HG03095 (cell line): ENCODE results near the gene ICA1.
"Not testable (repeated sequence)": the region's sequence is repeated elsewhere in the genome, so short reads cannot be mapped to it uniquely, and the experiment has no call there.

Source experiments
- ATAC-seq: cut with Tn5 transposase; IDR thresholded peaks from one replicate; pipeline ENCODE4 v1.9.1; 2021; ENCODE audit warnings: moderate library complexity; ENCODE audit not compliant: unreplicated experiment

ICA1 gene

DNA sequence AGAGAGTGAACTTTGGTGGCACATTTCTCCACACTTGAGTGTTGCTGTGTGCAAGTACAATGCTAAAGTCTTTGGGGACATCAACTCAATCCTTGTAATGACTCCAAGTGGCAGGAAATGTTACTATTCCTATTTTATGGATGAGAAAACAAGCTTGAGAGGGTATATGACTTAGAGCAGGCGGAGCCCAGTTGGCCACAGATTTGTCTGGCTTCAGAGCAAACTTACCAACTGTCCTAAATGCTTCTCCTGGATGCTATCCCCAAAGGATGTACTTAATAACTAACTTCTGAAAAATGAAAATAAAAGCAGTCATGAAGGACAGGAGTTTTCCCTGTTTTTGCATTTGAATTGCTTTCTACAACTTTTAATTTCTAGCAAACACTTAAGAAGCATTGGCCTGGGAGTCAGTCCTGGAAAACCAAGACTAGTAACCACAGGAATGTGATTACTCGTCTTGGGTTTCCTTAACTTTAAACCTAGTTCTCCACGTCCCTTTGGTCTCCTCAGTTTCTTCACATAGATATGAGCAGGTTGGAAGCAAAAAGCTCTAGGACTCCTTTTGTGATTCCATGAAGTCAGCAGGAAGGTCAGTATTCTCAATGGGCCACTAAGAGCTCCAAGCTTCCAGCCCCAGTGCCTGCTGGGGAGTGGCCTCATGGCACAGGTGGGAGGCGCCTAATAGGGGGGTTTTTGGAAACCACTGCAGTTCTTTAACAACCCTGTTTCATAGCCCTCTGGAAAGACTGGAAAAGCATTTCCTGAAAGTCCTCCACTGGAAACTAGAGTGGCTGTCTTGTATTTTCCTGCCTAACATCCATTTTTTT is 152.6 kb downstream of the ICA1 start:
- no peak for ATAC-seq

DNA sequence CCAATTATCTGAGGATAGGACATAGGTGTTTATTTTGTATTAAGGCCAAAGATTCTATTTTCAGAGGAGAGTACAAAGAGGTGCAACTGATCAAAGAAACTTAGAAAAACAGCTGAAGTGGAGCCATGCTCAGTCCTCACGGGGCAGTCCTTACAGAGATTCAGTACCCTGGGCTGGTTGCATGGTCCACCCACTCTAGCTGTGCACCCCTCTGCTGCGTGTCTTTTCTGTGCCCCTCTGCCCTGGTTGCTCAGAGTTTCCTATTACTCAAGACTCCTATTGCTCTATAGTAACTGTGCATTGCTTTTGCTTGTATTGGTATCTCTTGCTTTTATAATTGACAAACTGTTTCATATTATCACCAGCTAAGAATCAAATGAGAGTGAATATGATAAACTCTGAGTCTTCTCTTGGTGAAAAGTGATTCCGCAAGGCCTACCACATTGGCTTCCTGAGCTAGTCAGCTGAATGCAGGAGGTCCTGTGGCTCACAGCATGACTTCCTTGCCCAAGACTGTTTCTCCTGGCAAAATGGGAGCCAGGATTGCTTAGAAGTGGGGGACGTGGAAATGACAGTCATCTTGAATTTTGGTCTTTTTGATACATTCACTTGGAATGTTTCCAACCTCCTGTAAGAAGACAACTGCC is 156.4 kb downstream of the ICA1 start:
- no peak for ATAC-seq

DNA sequence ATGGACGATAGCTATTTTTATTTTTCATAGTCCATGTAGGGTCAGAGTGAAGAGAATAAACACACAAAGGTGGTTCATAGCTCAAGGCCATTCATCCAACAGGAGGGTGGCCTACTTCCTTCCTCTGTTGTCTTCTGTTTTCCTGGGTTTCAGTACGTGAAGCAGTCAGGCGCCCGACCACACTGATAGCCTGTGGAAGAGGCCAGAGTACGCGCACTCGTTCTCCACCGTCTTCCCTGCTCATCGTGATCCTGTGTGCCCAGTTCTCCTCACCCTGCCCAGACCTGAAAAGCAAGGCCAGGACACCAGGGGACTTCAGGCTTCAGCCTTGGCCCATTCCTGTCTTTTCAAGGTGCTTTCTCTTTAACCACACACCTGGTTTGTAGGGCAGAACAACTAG is 158.7 kb downstream of the ICA1 start:
- ATAC-seq: no peak

DNA sequence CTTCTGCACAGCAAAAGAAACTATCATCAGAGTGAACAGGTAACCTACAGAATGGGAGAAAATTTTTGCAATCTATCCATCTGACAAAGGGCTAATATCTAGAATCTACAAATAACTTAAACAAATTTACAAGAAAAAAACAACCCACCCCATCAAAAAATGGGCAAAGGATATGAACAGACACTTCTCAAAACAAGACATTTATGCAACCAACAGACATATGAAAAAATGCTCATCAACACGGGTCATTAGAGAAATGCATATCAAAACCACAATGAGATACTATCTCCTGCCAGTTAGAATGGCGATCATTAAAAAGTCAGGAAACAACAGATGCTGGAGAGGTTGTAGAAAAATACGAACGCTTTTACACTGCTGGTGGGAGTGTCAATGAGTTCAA is 160.7 kb downstream of the ICA1 start:
- ATAC-seq: not testable (repeated sequence)

DNA sequence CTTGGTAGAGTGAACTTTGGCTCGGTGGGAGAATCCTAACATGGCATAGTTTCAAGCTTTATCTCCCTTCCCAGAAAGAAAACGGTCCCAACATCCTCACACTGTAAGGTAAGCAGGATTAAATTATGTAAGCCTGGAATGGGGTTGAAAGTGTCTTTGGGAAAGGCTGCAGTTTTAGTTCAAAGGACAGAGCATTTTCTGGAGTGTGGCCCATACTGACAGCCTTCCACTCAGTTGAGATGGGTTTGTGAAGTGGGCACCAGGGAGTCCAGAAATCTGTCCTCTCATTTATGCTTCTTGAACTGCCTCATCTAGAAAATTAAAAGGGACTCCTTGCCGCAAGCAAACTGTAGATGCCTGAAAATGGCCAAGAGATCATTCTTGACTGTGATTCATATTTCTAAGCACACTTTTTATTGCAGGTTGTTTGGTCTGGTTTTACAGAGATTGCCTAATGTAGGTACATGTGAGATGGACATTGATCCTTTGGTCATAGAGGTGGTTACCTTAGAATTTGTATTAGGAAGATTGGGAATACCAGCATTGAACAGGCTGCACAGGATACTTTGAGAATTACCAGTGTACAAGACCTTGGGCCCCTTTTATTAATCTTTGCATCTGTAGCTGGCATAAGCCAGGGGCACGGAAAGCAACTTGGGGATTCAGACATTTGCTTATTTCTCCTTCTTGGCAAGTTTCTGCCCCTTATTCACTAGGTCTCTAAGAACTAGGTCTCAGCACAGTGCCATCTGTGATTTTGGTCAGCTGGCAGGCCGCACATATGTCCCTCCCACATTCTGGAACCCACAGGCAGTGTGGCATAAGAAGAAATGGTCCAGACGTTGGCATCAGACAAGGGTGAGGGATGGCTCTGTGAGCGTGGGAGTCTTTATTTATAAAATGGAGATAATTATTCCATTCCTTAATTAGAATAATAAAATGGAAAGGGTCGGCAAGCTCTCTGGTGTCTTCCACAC is 167.5 kb downstream of the ICA1 start:
- no peak for ATAC-seq

DNA sequence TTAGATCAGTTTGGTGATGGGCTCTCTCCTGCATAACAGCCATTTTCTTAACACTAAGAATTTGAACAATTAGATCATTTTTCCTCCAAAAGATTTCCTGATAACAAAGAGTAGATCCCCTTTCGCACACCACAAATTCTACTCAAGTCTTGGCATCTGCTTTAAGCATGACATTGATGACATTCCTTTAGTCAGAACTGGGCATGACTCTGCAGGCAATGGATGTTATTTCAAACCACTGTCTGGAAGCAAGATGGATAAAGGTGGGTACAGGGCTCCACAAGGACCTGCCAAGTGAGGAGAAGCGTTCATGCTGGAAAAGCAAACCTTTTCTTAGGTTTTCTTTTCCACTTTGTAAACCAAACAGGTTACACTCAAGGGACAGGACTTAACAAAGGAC is 169.8 kb downstream of the ICA1 start:
- no peak for ATAC-seq

DNA sequence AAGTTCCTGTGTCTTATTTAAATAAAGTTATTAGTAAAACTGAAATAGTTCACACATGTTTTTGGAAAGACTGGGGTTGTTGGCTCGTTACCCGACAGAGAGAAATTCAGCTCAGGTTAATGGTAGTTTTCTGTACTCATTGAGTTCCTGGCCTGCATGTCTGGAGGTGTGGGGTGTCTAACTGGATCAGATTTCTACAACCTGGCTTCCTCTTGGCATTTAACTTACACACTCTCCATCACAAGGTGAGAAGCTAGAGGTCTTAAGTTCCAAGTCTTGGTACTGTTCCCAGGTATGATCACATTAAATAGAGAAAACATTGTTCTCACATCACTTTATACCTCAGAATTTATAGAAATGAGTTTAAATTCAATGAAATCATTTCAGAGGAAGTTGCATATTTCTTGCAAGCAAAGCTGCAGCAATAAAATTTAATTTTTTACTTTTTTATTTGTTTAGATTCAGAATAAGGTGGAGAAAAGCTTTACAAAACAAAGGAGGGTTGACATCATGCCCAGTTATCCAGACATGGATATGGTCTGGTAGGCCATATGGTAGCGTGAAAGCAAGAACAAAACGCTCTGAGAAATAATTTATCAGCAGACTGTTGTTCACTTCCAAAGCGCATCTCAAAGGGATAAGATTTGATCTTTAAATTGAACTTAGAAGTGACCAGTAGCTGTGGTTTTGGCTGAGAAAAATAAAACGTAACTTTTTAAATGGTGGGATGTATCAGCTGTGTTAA is 172.8 kb downstream of the ICA1 start:
- ATAC-seq: no peak

DNA sequence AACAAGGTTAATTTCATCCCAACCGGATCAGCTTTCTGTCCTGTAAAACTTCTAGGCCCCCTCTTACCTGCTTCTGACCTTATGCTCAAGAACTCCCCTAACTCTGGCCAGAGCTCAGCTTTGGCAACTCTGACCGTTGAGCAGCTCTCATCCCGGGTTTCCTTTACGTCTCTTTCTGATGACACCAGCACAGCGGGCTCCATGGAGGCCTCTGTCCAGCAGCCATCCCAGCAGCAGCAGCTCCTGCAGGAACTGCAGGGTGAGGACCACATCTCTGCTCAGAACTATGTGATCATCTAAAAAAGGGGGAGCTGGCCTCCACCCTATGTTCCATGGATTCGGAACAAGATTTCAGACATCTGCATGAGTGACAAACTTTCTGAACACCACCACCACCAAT is 175.7 kb downstream of the ICA1 start:
- no peak for ATAC-seq

DNA sequence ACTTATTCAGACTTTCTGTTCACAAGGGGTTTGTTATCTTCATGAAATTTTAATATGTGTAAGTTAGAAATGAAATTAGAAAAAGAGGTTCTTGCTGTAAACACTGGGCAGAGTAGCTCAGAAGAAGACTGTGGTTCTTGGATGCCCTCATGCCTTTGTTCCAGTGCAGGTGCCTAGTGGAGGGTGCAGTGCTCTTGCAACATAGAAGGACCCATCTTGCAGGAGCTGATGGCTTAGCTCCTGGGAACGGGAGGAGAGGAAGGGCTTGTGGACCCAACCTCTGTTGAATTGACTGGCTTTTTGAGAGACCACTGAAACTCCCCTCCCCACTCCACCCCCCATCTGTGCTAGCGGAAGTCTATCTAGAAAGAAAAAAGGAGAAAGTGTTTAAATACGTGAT is 176.5 kb downstream of the ICA1 start:
- no peak for ATAC-seq

DNA sequence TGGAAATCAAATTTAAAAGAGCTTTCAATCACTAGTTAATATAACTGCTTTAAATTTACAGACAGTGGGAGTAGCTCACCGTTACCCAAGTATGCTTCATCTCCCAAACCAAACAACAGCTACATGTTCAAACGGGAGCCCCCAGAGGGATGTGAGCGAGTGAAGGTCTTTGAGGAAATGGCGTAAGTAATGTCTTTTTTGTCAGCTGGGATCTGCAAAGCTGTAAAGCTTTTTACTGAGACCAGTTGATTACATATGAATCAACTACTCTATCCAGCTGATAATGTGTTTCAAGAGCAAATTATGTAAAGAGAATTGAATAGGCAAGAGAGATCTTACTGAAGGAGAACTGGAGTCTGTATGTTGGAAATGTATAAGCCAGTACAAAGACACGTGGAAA is 177.1 kb downstream of the ICA1 start:
- ATAC-seq: no peak

DNA sequence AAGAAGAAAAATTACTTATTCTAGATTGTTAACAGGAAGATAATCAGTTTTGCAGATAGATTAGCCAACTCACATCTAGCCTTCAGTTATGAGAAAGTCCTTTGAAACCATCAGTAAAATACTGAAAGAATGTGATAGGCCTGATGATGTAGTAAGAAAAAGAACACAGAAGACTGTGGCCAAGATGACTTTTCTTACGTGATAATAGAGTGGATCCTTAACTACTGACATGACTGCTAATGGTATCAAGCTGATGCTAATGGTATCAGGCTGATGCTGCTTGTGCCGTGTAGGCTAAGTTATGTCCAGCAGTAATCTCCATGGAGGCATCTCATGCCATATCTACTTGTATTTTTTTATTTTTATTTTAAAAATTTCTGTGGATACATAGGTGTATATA is 179.2 kb downstream of the ICA1 start:
- no peak for ATAC-seq

DNA sequence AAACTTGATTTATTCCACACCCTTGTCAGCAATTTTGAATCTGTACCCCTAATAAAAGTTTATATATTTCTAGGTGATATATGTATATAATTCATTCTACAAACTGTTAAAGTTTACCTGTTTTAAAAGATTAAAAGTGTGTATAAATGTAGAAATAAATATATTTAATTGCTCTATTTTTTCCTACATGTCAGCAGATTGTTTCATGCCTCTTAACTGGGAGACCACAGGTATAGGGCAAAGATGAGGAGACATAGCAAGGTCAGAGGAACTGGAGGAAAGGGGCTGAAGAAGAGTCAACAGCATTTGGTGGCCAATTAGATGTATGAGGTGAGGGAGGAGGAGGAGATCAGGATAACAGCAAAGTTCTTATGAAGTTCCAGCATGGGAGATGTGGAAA is 183.5 kb downstream of the ICA1 start:
- no peak for ATAC-seq

DNA sequence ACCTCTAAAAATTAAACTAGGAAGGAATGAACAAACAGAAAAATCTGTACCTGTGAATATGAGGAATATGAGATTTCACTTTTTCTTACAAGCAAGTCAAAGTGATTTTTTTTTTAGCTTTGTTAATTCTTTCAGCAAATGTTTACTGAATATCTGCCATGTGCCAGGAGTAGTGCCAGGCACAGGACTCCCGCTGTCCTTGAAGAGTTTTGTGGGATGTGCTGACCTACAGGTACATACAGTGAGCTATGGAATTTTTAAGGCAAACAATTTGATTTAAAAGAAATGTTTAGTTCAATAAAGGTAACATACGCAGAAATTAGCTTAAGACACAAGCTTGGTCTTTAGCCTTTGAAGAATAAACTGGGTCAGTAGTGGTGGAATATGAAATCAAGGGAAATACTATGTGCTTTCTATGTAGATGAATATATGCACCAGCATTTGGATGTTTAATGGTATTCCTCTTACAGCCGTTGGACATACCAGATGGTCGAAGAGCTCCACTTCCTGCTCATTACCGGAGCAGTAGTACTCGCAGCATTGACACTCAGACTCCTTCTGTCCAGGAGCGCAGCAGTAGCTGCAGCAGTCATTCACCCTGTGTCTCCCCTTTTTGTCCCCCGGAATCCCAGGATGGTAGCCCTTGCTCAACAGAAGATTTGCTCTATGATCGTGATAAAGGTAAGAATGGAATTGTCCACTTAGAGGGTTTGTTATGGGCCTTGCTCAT is 191.4 kb downstream of the ICA1 start:
- no peak for ATAC-seq

DNA sequence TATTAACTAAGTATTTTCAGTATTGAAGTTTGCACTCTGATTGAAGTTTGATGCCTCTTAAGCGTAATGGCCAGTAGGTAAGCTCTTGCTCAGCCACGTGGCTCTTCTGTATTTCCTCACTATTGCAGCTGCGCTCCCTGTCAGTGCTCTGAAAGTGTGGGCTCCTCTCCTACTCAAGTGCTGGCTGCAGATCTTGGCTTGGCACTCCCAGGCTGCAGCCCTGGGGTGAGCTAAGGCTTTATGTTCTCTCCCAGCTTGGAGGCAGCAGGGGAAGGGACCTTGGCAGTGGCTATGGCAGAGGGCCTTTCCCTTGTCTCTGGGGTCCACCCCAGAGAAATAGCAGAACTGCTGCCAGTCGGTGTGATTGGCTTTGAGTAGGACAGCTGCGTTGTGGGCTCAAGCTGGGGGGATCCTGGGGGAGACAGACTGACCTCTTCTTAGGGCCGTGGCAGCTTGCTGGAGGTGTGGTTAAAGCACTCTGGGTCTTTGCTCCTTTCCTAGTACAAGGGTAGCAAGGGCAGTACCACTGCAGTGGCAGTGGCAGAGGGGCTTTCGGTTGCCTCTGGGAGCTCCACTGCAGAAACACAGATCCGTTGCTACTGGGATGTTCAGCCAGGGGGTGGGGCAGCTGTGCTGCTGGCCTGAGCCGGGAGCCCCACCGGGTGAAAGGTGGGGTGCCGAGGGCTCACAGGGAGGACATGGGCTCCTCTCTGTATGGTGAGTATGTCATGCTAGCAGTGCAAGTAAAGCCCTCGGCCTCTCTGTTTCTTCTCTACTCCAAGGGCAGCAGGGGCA is 192.9 kb downstream of the ICA1 start:
- ATAC-seq: no peak

DNA sequence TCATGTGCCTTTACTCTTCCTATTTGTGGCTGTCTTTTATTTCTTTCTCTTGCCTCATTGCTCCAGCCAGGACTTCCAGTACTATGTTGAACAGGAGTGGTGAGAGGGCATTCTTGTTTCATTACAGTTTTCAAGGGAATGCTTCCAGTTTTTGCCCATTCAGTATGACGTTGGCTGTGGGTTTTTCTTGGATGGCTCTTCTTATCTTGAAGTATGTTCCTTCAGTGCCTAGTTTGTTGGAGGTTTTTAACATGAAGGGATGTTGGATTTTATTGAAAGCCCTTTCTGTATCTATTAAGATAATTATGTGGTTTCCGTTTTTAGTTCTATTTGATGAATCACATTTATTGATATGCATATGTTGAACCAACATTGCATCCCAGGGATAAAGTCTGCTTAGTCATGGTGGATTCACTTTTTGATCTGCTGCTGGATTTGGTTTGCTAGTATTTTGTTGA is 196.6 kb downstream of the ICA1 start:
- ATAC-seq: no peak

DNA sequence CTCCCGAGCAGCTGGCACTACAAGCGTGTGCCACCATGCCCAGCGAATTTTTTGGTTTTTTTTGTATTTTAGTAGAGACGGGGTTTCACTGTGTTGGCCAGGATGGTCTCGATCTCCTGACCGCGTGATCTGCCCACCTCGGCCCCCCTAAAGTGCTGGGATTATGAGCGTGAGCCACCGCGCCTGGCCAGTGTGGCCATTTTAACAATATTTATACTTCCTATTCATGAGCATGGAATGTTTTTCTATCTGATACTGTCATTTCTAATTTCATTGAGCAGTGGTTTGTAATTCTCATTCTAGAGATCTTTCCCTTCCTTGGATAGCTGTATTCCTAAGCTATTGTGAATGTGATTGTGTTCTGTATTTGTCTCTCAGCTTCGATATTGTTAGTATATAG is 197.1 kb downstream of the ICA1 start:
- ATAC-seq: no peak

DNA sequence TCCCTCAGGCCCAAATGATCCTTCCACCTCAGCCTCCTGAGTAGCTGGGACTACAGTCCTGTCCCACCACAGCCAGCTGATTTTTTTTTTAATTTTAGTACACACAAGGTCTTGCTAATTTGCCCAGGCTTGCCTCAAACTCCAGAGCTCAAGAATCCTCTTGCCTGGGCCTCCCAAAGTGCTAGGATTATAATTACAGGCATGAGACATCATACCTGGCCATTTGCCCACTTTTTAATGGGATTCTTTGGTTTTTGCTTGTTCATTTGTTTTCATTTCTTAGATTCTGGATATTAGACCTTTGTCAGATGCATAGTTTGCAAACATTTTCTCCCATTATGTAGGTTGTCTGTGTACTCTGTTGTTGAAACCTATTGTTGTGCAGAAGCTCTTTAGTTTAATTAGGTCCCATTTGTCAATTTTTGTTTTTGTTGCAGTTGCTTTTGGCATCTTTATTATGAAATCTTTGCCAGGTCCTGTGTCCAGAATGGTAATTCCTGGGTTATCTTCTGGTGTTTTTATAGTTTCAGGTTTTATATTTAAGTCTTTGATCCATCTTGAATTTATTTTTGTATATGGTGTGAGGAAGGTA is 198.2 kb downstream of the ICA1 start:
- ATAC-seq: no peak

DNA sequence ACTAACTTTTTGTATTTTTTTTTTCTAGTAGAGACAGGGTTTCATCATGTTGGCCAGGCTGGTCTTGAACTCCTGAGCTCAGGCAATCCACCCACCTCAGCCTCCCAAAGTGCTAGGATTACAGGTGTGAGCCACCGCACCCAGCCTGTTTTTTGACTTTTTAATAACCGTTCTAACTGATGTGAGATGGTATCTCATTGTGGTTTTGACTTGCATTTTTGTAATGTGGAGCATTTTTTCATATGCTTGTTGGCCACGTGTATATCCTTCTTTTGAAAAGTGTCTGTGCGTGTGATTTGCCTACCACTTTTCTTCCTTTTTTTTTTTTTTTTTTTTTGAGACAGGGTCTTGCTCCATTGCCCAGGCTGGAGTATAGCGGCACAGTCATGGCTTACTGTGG is 198.7 kb downstream of the ICA1 start:
- ATAC-seq: not testable (repeated sequence)
